HepG2 (cell line): ENCODE measurements around the gene PRPF18. TPM values are rescaled to one million over a fixed set of nuclear protein-coding genes. Genes with fewer than 3 reads are reported as not detected.

Experiments
- CBX2 ChIP-seq, 2 experiments: fragments of 200-600 bp in 1 of 2; sonication (generic); formaldehyde crosslinking in 1 of 2; IDR thresholded peaks; 2 replicates each; pipeline versions ENCODE4 v1.7.0 to v1.8.1; 2018 to 2022; ENCODE audit warnings: low read depth in 2 of 2, low read length in 1 of 2, mild to moderate bottlenecking in 1 of 2, missing genetic modification reagents in 1 of 2
- CTCF ChIP-seq: sonication (generic); formaldehyde crosslinking; IDR thresholded peaks from 2 replicates; pipeline ENCODE4 v1.5.0; 2020; ENCODE audit warnings: mild to moderate bottlenecking, missing genetic modification reagents, moderate library complexity
- ELF4 ChIP-seq: sonication (generic); formaldehyde crosslinking; IDR thresholded peaks from 2 replicates; pipeline ENCODE4 v1.5.0; 2020; ENCODE audit warnings: missing genetic modification reagents, mild to moderate bottlenecking, moderate library complexity, borderline replicate concordance
- GTF2F1 ChIP-seq: fragments of 150-350 bp; IDR thresholded peaks from 2 replicates; pipeline ENCODE4 v1.6.1; 2014; ENCODE audit warnings: low read length
- JARID2 ChIP-seq: sonication (generic); formaldehyde crosslinking; IDR thresholded peaks from 2 replicates; pipeline ENCODE4 v1.8.1; 2023; ENCODE audit warnings: missing genetic modification reagents, inconsistent platforms; ENCODE audit not compliant: insufficient replicate concordance
- KAT7 ChIP-seq: IDR thresholded peaks from 2 replicates; pipeline ENCODE4 v1.6.1; 2018; ENCODE audit warnings: borderline replicate concordance, missing compliant biosample characterization
- KAT8 ChIP-seq: IDR thresholded peaks from 2 replicates; pipeline ENCODE4 v1.6.1; 2016; ENCODE audit warnings: missing genetic modification reagents, missing compliant biosample characterization
- NR2F2 ChIP-seq: IDR thresholded peaks from 2 replicates; pipeline ENCODE4 v1.6.1; 2012; ENCODE audit warnings: low read depth, inconsistent platforms, borderline replicate concordance
- PCBP1 ChIP-seq: fragments of 200-400 bp; formaldehyde crosslinking; IDR thresholded peaks from 2 replicates; pipeline ENCODE4 v1.6.1; 2017; ENCODE audit warnings: mild to moderate bottlenecking, low read depth, low read length, borderline replicate concordance
- PLSCR1 ChIP-seq: sonication (generic); formaldehyde crosslinking; IDR thresholded peaks from 2 replicates; pipeline ENCODE4 v1.5.0; 2020; ENCODE audit warnings: missing genetic modification reagents, mild to moderate bottlenecking, borderline replicate concordance
- SALL1 ChIP-seq: sonication (generic); formaldehyde crosslinking; IDR thresholded peaks from 2 replicates; pipeline ENCODE4 v1.8.0; 2022; ENCODE audit warnings: mild to moderate bottlenecking, missing genetic modification reagents
- TCF7 ChIP-seq: sonication (generic); IDR thresholded peaks from 2 replicates; pipeline ENCODE4 v1.6.1; 2016; ENCODE audit warnings: antibody characterized with exemption, low read depth
- U2AF1 ChIP-seq: fragments of 200-400 bp; formaldehyde crosslinking; optimal IDR thresholded peaks from 2 replicates; pipeline ENCODE3; 2017; ENCODE audit warnings: mild to moderate bottlenecking, low read depth, low read length
- UBTF ChIP-seq: sonication (generic); formaldehyde crosslinking; IDR thresholded peaks from 2 replicates; pipeline ENCODE4 v1.4.0; 2020; ENCODE audit warnings: mild to moderate bottlenecking, missing genetic modification reagents
- ZFY ChIP-seq: sonication (generic); formaldehyde crosslinking; IDR thresholded peaks from 2 replicates; pipeline ENCODE4 v1.4.0; 2020; ENCODE audit warnings: missing genetic modification reagents
- ZNF484 ChIP-seq: sonication (generic); formaldehyde crosslinking; IDR thresholded peaks from 2 replicates; pipeline ENCODE4 v1.5.1; 2020; ENCODE audit warnings: mild to moderate bottlenecking, low read depth, missing genetic modification reagents, borderline replicate concordance
- ZNF629 ChIP-seq: sonication (generic); formaldehyde crosslinking; conservative IDR thresholded peaks from 2 replicates; pipeline ENCODE4 v1.5.0; 2020; ENCODE audit warnings: missing genetic modification reagents
- ZNF75D ChIP-seq: sonication (generic); formaldehyde crosslinking; IDR thresholded peaks from 2 replicates; pipeline ENCODE4 v1.8.1; 2023; ENCODE audit warnings: missing genetic modification reagents, mild to moderate bottlenecking, borderline replicate concordance
- ZNF878 ChIP-seq: sonication (generic); formaldehyde crosslinking; IDR thresholded peaks from 2 replicates; pipeline ENCODE4 v1.8.1; 2023; ENCODE audit warnings: mild to moderate bottlenecking, missing genetic modification reagents, moderate library complexity
- ZSCAN22 ChIP-seq: sonication (generic); formaldehyde crosslinking; IDR thresholded peaks from 2 replicates; pipeline ENCODE4 v1.4.0; 2020; ENCODE audit warnings: mild to moderate bottlenecking, missing genetic modification reagents
- polyA plus RNA-seq, 8 experiments: library from polyadenylated mRNA; depleted of rRNA in 3 of 8; stranded (reverse) in 7 of 8; unstranded in 1 of 8; fragments of >200 nt; fragmentation: Illumina TruSeq in 4 of 8; extraction: Trizol in 4 of 8; gene quantifications; 2 replicates each; pipeline versions ENCODE4 v1.2.1 to v1.2.3, GENCODE V29; 2011 to 2016; ENCODE audit warnings: low read depth in 4 of 8, missing spikeins in 1 of 8, mixed read lengths in 1 of 8; ENCODE audit not compliant: insufficient read depth in 1 of 8
- total RNA-seq, 5 experiments: library from RNA; depleted of rRNA; stranded (reverse); fragments of >200 nt; fragmentation: Illumina TruSeq; extraction: Trizol; gene quantifications; 2 replicates each; pipeline ENCODE4 v1.2.3, GENCODE V29; 2016; ENCODE audit warnings: low read depth in 1 of 5
- TF ChIP-seq, protein P1 (sequence below): sonication (generic); formaldehyde crosslinking; IDR thresholded peaks from 2 replicates; pipeline ENCODE4 v1.4.0; 2020; ENCODE audit warnings: mild to moderate bottlenecking, missing genetic modification reagents
- TF ChIP-seq, protein P2 (sequence below): sonication (generic); formaldehyde crosslinking; IDR thresholded peaks from 2 replicates; pipeline ENCODE4 v1.4.0; 2020; ENCODE audit warnings: missing genetic modification reagents

Gene PRPF18
- total and polyA plus RNA-seq, 2 of the 13 experiments (the other 11 are each of a cell fraction or from before 2014, with no cell fraction given), result 6.1 to 17.2 TPM

DNA sequence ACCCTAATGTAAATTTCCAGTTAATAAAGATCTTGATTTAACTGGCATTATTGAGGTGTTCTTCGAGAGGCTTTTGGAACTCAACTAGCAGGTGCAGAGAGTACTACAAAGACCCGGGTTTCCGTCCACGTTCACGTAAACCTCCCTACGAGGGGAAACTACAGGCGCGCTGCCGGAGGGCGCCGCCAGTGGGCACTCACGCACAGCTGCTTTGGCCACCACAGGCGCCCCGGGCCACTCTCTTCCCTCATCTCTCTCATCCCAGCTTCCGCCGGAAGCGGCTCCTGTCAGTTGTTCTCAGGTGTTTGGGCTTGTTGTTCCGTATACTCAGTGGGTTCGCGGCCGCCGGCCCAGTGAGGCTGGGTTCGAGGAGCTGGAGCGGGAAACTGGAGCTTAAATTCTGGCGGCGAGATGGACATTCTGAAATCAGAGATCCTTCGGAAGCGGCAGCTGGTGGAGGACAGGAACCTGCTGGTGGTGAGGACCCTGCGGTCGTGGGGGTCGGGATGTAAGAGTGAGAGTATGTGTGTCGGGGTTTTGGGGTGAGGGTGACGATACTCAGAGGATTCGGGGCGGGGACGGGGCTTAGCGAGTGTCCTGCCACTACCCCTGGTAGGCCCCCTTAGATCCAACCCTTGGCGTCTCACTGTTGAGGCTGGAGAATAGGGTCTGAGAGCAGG lies at the start of gene PRPF18 (continued):
- TF ChIP-seq, protein P1, sequence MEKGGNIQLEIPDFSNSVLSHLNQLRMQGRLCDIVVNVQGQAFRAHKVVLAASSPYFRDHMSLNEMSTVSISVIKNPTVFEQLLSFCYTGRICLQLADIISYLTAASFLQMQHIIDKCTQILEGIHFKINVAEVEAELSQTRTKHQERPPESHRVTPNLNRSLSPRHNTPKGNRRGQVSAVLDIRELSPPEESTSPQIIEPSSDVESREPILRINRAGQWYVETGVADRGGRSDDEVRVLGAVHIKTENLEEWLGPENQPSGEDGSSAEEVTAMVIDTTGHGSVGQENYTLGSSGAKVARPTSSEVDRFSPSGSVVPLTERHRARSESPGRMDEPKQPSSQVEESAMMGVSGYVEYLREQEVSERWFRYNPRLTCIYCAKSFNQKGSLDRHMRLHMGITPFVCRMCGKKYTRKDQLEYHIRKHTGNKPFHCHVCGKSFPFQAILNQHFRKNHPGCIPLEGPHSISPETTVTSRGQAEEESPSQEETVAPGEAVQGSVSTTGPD (CRISPR knock-in tag), result no peak
- TF ChIP-seq UBTF (CRISPR knock-in tag) (0 out of 2 replicates have a peak, but pooled peaks have one; percentile 61), ZSCAN22 (no peak), ZNF75D (no peak), ELF4 (CRISPR knock-in tag) (no peak), ZFY (CRISPR knock-in tag) (peak; percentile 57; the same call in 1 of the 2 replicates), ZNF484 (CRISPR knock-in tag) (no peak), PCBP1 (no peak), SALL1 (CRISPR knock-in tag) (peak; percentile 84), KAT7 (CRISPR knock-in tag) (peak; percentile 78; the same call in 1 of the 2 replicates), NR2F2 (0 out of 2 replicates have a peak, but pooled peaks have one; percentile 16), CTCF (CRISPR knock-in tag) (peak; percentile 94), U2AF1 (peak; percentile 86), JARID2 (CRISPR knock-in tag) (no peak), TCF7 (no peak), KAT8 (CRISPR knock-in tag) (peak; percentile 99), CBX2 (IDR thresholded peaks at IDR 0.05; ENCODE audit: low read depth, low read length) (no peak), CBX2 (CRISPR knock-in tag; IDR thresholded peaks at IDR 0.05; ENCODE audit: low read depth) (no peak), PLSCR1 (CRISPR knock-in tag) (no peak), ZNF629 (CRISPR knock-in tag) (0 out of 2 replicates have a peak, but pooled peaks have one; percentile 18), GTF2F1 (no peak), ZNF878 (CRISPR knock-in tag) (peak; percentile 83; the same call in 1 of the 2 replicates)
- TF ChIP-seq, protein P2, sequence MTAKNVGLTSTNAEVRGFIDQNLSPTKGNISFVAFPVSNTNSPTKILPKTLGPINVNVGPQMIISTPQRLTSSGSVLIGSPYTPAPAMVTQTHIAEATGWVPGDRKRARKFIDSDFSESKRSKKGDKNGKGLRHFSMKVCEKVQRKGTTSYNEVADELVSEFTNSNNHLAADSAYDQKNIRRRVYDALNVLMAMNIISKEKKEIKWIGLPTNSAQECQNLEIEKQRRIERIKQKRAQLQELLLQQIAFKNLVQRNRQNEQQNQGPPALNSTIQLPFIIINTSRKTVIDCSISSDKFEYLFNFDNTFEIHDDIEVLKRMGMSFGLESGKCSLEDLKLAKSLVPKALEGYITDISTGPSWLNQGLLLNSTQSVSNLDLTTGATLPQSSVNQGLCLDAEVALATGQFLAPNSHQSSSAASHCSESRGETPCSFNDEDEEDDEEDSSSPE (CRISPR knock-in tag), result peak; percentile 53; the same call in 1 of the 2 replicates
